Adipocyte (in vitro differentiated cells): ENCODE results near the gene ZNF493.
A peak's percentile ranks its signal among the peaks of the same experiment; 100 is the strongest.

Source experiments
- DNase-seq: peaks from one replicate; pipeline ENCODE4 v3.0.0-alpha.2; 2015; ENCODE audit warnings: low read depth
- H3K27me3 ChIP-seq: replicated peaks from 2 replicates; pipeline ENCODE4 v1.7.0; 2013; ENCODE audit warnings: mild to moderate bottlenecking, low read length, moderate library complexity; ENCODE audit not compliant: control insufficient read depth, insufficient read depth
- H3K36me3 ChIP-seq: 2 replicates; pipeline ENCODE4 v1.7.0; 2013; ENCODE audit warnings: low read length, mild to moderate bottlenecking, moderate library complexity; ENCODE audit not compliant: control insufficient read depth, insufficient read depth, severe bottlenecking
- H3K4me1 ChIP-seq: 2 replicates; pipeline ENCODE4 v1.7.0; 2013; ENCODE audit warnings: mild to moderate bottlenecking, low read length, moderate library complexity; ENCODE audit not compliant: control insufficient read depth, insufficient read depth
- H3K4me3 ChIP-seq: 2 replicates; pipeline ENCODE4 v1.7.0; 2013; ENCODE audit warnings: mild to moderate bottlenecking, low read length, moderate library complexity
- H3K9ac ChIP-seq: 2 replicates; pipeline ENCODE4 v1.7.0; 2013; ENCODE audit warnings: mild to moderate bottlenecking, low read length, moderate library complexity
- H3K9me3 ChIP-seq: 2 replicates; pipeline ENCODE4 v1.7.0; 2013; ENCODE audit warnings: mild to moderate bottlenecking, low read length, moderate library complexity; ENCODE audit not compliant: control insufficient read depth

Gene ZNF493

DNA sequence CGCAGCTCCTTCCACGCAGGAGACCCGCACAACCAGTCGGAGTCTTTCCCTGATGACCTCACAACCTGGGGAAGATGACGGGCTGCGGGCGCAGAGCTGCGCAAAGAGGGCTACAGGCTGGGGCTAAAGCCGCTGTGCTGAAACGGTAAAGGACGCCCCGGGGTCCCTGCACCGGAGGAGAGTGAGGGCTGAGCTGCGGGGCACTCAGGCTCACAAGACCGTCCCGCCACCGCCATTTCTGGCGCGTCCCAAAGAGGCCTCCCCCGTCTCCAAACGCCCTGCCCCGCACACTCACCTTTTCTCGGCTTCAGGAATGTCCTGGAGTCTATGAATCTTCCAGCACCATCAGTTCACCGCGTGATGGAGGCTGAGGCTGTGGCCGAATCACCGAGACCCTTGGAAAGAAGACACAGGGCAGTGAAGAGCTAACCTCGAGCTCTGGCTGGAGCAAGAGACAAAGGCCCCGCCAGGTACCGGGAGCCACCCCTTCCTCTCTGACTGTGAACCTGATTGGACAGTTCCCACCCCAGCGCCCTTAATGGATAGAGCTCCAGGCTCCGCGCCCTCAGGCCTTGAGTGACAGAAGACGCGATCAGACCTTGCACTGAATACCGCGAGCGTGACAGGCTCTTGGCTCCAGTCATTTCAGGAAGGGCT is 66.6 kb downstream of the ZNF493 start:
- no peaks in the 10 kb centered on the region for H3K9me3 ChIP-seq
- no peaks in the 10 kb centered on the region for H3K36me3 ChIP-seq
- H3K4me1 ChIP-seq, result no peaks in the 10 kb centered on the region
- H3K27me3 ChIP-seq, result no peaks in the 10 kb centered on the region
- H3K9ac ChIP-seq, result no peak overlapping the region
- H3K4me3 ChIP-seq, result no peak overlapping the region
- DNase-seq, result no peak

DNA sequence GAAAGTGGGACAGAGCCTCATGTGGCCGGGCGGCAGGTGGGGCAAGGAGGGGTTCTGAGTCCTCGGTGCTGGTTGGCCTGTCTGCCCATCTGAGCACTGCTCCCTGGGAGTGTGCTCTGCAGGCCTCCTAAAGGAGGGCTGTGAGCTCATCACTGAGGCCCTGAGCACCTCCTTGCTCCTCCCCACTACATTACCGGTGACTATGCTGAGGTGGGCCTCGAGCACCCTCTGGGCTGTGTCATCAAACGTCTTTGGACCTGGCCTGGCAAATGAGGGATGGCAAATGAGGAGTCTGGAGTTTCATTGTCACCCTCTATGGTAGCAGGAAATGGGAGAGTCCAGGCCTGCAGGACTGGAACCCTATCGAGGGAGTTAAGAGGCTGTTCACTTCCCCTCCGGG is 69.7 kb downstream of the ZNF493 start:
- DNase-seq, result no peak
- Histone ChIP-seq H3K36me3 (no peaks in the 10 kb centered on the region), H3K27me3 (no peaks in the 10 kb centered on the region), H3K9me3 (no peaks in the 10 kb centered on the region), H3K4me3 (no peak overlapping the region), H3K4me1 (no peaks in the 10 kb centered on the region), H3K9ac (no peak overlapping the region)

DNA sequence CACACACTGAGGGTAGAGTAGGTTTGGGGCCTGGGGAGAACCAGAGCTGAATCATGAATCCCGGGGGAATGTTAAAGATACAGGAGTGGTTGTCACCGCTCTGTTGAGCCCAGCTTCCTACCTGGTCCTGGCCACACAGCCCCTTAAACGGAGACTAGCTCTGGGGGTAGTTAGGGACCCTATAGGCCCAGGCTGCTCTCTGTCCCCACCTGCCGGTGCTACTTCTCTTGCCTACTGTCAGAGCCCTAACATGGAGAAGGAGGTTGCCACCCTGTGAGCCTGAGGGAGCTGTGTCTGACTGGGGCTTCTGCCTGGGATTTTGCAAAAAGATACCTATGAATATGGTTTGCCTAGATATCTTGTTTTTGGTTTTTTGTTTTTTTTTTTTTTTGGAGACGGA is 71.9 kb downstream of the ZNF493 start:
- no peaks in the 10 kb centered on the region for H3K9me3 ChIP-seq
- no peaks in the 10 kb centered on the region for H3K4me1 ChIP-seq
- no peak for DNase-seq
- H3K4me3 ChIP-seq, result no peak overlapping the region
- no peak overlapping the region for H3K9ac ChIP-seq
- no peaks in the 10 kb centered on the region for H3K27me3 ChIP-seq
- H3K36me3 ChIP-seq, result no peaks in the 10 kb centered on the region

DNA sequence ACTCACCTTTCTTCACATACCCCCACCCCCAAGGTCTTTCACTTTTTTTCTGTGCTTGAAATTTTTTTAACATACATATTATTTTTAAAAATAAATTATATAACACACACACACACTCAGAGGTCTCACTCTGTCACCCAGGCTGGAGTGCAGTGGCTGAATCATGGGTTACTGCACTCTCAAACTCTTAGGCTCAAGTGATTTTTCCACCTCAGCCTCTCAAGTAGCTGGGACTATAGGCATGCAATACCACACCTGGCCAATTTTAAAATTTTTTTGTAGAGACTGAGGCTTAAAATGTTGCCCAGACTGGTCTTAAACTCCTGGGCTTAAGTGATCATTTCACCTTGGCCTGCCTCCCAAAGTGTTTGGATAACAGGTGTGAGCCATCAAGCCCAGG is 75.6 kb downstream of the ZNF493 start:
- no peak overlapping the region for H3K4me3 ChIP-seq
- no peaks in the 10 kb centered on the region for H3K4me1 ChIP-seq
- H3K27me3 ChIP-seq, result no peaks in the 10 kb centered on the region
- H3K9ac ChIP-seq, result no peak overlapping the region
- no peak for DNase-seq
- no peaks in the 10 kb centered on the region for H3K36me3 ChIP-seq
- no peaks in the 10 kb centered on the region for H3K9me3 ChIP-seq

DNA sequence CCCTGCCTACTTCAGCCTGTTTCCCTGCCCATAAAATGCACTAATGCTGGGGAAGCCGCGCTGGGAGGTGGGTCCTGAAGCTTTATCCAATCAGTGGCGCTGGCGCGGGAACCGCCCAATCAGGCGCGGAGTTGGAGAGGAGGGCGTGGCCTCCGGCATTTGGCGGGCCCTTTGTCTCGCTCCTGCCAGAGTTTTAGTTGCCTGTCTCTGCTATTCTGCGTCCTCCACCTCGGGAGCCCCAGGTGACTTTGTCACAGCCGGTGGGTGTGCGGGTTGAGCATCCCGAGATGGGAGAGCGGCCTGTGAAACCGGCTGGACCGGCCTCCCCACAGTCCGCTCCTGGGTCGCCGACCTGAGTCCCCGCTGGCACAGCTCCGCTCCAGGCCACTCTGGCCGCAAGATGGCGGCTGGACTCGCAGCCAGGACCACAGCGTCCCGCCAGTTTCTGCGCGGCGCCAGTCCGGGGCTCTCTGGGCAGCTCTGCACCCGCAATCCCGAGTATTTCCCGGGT is 77.8 kb downstream of the ZNF493 start:
- no peaks in the 10 kb centered on the region for H3K9me3 ChIP-seq
- peak overlapping the region; percentile 77 for H3K4me3 ChIP-seq
- H3K4me1 ChIP-seq, result no peaks in the 10 kb centered on the region
- DNase-seq, result peak; percentile 24
- H3K36me3 ChIP-seq, result no peaks in the 10 kb centered on the region
- no peaks in the 10 kb centered on the region for H3K27me3 ChIP-seq
- no peak overlapping the region for H3K9ac ChIP-seq
